Peyer's patch (tissue), 4 donors: ENCODE results near the gene ANKRD29.

ENCODE experiments used
- CTCF ChIP-seq, 6 experiments: fragments of 450-650 bp in 4 of 6; fragments of 200-600 bp in 2 of 6; sonication (generic) in 1 of 6; IDR thresholded peaks; one replicate each; pipeline ENCODE4 v1.5.1; 2017 to 2019; ENCODE audit warnings: antibody characterized with exemption in 6 of 6, mild to moderate bottlenecking in 3 of 6, moderate library complexity in 1 of 6
- POLR2A ChIP-seq, 2 donors: fragments of 450-650 bp; IDR thresholded peaks; one replicate each; pipeline ENCODE4 v1.5.1; 2017; ENCODE audit warnings: antibody characterized with exemption in 2 of 2, mild to moderate bottlenecking in 2 of 2, moderate library complexity in 2 of 2

- TF ChIP-seq CTCF (IDR thresholded peaks at IDR 0.05): no peak
- TF ChIP-seq POLR2A (IDR thresholded peaks at IDR 0.05): no peak
Measured at GRCh38 chr18:23627970-23628369, 34.7 kb downstream of the ANKRD29 start.
